Measurements from ENCODE around the gene SYT6. TPM values are rescaled to one million over a fixed set of nuclear protein-coding genes. Genes with fewer than 3 reads are reported as not detected.

Gene SYT6
- total RNA-seq, 1 experiment from 2014 or later = 54.2 TPM

DNA sequence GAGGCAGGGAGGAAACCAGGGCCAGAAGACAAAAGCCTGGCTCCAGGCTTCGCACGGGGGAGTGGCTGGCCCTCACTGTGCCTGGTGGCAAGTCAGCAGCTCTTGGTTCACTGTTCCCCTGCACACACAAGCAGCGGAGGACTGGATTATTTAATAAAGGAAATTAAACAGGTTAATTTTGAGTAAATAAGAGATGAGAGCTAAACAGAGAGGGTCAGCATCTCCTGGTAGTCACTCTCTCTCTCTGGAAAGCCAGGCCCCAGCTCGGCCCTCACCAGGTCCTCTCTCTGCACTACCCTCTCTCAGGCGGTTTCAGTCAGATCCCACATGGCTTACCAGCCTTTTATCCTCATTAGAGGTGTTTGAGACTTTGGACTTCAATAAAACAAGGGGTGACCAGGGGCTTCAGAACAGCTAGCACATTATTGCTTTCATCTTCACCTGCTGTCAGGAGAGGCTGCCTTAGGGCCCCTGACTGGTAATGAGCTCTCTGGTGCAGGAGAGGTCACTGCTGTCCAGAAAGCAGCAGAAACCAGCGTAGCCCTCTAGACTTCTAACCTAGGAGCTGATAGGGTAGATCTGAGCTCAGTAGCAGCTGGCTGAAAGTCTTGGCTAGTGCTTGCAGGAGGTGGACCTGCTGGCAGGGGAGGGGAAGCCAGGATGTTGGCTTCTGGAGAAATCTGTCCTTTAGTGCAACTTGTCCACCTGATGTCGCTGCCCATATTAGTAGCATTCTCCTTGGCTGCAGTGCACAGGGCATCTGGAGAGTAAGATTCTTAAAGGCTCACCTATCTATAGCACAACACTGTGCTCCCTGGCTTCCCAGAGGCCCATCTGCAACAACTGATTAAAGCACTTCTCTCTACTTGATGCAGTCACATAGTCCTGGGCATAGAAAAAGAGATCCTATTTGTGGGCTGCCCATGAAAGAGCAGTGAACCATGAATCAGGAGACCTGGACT is 45.9 kb downstream of the SYT6 start:
- DNase-seq (ENCODE audit: low spot score) (no peak), ATAC-seq (peak; percentile 11; the same call in 1 of the 2 replicates)
- H3K27ac Mint-ChIP-seq = no peak overlapping the region
- peaks cover 62% of the 10 kb centered on the region for H3K36me3 Mint-ChIP-seq
- ChIA-PET POLR2A (interaction anchor here (0.6 kb wide), 1 partner anchor 202 kb away, joined by 4 read pairs; no protein-coding TSS in a partner anchor), CTCF (interaction anchor here (0.6 to 3.5 kb wide), 12 partner anchors 11 to 180 kb away, joined by 3 to 15 read pairs (median 4); partner anchors contain the start of genes OLFML3 and SYT6)
- no peaks in the 10 kb centered on the region for H3K27me3 Mint-ChIP-seq (ENCODE audit: low read depth)
- H3K9me3 Mint-ChIP-seq = no peaks in the 10 kb centered on the region
- H3K4me3 Mint-ChIP-seq = no peak overlapping the region
- TF ChIP-seq ZNF512 (CRISPR knock-in tag; IDR thresholded peaks at IDR 0.05; ENCODE audit: borderline replicate concordance) (no peak), NR2C2 (CRISPR knock-in tag; IDR thresholded peaks at IDR 0.05) (no peak), RELA (CRISPR knock-in tag; IDR thresholded peaks at IDR 0.05; ENCODE audit: borderline replicate concordance) (no peak), CREM (CRISPR knock-in tag; IDR thresholded peaks at IDR 0.05) (no peak), OVOL2 (CRISPR knock-in tag; IDR thresholded peaks at IDR 0.05; ENCODE audit: borderline replicate concordance) (no peak), ESRRA (CRISPR knock-in tag; IDR thresholded peaks at IDR 0.05; ENCODE audit: borderline replicate concordance) (no peak), ETV6 (CRISPR knock-in tag; IDR thresholded peaks at IDR 0.05) (no peak), ZNF423 (CRISPR knock-in tag; IDR thresholded peaks at IDR 0.05) (no peak), ZNF671 (CRISPR knock-in tag; IDR thresholded peaks at IDR 0.05) (no peak), NR3C1 (CRISPR knock-in tag; conservative IDR thresholded peaks at IDR 0.05; ENCODE audit: low read depth) (no peak)
- TF ChIP-seq, protein P1, sequence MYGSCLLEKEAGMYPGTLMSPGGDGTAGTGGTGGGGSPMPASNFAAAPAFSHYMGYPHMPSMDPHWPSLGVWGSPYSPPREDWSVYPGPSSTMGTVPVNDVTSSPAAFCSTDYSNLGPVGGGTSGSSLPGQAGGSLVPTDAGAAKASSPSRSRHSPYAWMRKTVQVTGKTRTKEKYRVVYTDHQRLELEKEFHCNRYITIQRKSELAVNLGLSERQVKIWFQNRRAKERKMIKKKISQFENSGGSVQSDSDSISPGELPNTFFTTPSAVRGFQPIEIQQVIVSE (CRISPR knock-in tag; IDR thresholded peaks at IDR 0.05; ENCODE audit: borderline replicate concordance) = no peak
- TF ChIP-seq, protein P2, sequence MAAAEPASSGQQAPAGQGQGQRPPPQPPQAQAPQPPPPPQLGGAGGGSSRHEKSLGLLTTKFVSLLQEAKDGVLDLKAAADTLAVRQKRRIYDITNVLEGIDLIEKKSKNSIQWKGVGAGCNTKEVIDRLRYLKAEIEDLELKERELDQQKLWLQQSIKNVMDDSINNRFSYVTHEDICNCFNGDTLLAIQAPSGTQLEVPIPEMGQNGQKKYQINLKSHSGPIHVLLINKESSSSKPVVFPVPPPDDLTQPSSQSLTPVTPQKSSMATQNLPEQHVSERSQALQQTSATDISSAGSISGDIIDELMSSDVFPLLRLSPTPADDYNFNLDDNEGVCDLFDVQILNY (CRISPR knock-in tag; IDR thresholded peaks at IDR 0.05) = no peak
- TF ChIP-seq, protein P3, sequence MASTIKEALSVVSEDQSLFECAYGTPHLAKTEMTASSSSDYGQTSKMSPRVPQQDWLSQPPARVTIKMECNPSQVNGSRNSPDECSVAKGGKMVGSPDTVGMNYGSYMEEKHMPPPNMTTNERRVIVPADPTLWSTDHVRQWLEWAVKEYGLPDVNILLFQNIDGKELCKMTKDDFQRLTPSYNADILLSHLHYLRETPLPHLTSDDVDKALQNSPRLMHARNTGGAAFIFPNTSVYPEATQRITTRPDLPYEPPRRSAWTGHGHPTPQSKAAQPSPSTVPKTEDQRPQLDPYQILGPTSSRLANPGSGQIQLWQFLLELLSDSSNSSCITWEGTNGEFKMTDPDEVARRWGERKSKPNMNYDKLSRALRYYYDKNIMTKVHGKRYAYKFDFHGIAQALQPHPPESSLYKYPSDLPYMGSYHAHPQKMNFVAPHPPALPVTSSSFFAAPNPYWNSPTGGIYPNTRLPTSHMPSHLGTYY (CRISPR knock-in tag; IDR thresholded peaks at IDR 0.05) = no peak
- H3K4me1 Mint-ChIP-seq = peaks cover 65% of the 10 kb centered on the region

DNA sequence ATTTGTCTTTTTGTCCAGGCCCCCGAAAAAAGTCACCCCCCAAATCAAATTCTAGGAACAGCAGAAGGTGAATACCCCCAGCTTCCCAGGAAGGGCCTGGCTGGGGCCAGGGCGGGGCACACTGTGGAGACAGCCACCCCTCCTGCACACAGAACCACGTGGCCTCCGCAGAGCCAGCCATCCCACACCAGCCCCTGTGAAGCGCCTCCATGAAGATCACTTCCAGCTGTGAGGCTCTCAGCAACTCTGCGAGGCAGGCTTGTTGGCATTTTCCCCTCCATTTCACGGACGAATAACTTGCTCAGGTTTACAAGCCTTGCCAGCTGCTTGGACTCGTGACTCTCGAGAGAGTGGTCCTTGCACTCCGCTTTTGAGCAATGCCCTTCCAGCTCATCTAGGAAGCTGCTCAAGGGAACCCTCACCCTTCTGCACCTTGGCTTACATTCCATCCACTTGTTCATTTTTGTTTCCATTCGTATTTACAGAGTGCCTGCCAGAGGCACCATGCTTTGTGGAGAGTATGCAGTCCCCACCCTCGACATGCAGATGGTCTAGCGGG is 48.2 kb downstream of the SYT6 start:
- ChIA-PET POLR2A (no interaction called here), CTCF (interaction anchor here (0.6 to 3.5 kb wide), 14 partner anchors 14 to 241 kb away, joined by 3 to 15 read pairs (median 4); partner anchors contain the start of gene OLFML3)
- peaks cover 62% of the 10 kb centered on the region for H3K36me3 Mint-ChIP-seq
- peak overlapping the region; percentile 22 for H3K27ac Mint-ChIP-seq
- ATAC-seq = peak; percentile 53
- DNase-seq (ENCODE audit: low spot score) = no peak
- H3K9me3 Mint-ChIP-seq = no peaks in the 10 kb centered on the region
- H3K27me3 Mint-ChIP-seq (ENCODE audit: low read depth) = no peaks in the 10 kb centered on the region
- H3K4me3 Mint-ChIP-seq = no peak overlapping the region
- peaks cover 53% of the 10 kb centered on the region for H3K4me1 Mint-ChIP-seq
- TF ChIP-seq CREB1 (CRISPR knock-in tag; IDR thresholded peaks at IDR 0.05) = no peak
- no peak for TF ChIP-seq ELF4 (CRISPR knock-in tag; IDR thresholded peaks at IDR 0.05; ENCODE audit: low read depth)
- TF ChIP-seq GTF2I (CRISPR knock-in tag; conservative IDR thresholded peaks at IDR 0.05) = no peak
- TF ChIP-seq SP1 (CRISPR knock-in tag; conservative IDR thresholded peaks at IDR 0.05) = no peak
- no peak for TF ChIP-seq ETV6 (CRISPR knock-in tag; IDR thresholded peaks at IDR 0.05)
- TF ChIP-seq, protein P4, sequence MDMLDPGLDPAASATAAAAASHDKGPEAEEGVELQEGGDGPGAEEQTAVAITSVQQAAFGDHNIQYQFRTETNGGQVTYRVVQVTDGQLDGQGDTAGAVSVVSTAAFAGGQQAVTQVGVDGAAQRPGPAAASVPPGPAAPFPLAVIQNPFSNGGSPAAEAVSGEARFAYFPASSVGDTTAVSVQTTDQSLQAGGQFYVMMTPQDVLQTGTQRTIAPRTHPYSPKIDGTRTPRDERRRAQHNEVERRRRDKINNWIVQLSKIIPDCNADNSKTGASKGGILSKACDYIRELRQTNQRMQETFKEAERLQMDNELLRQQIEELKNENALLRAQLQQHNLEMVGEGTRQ (CRISPR knock-in tag; IDR thresholded peaks at IDR 0.05) = peak; percentile 36; the same call in 1 of the 2 replicates
- TF ChIP-seq, protein P5, sequence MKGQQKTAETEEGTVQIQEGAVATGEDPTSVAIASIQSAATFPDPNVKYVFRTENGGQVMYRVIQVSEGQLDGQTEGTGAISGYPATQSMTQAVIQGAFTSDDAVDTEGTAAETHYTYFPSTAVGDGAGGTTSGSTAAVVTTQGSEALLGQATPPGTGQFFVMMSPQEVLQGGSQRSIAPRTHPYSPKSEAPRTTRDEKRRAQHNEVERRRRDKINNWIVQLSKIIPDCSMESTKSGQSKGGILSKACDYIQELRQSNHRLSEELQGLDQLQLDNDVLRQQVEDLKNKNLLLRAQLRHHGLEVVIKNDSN (CRISPR knock-in tag; IDR thresholded peaks at IDR 0.05) = peak; percentile 39; the same call in 1 of the 2 replicates
- no peak for TF ChIP-seq RORB (CRISPR knock-in tag; IDR thresholded peaks at IDR 0.05)
- no peak for TF ChIP-seq NFE2L1 (CRISPR knock-in tag; IDR thresholded peaks at IDR 0.05)
- TF ChIP-seq NFATC4 (CRISPR knock-in tag; IDR thresholded peaks at IDR 0.05) = no peak
- TF ChIP-seq ZNF219 (CRISPR knock-in tag; IDR thresholded peaks at IDR 0.05; ENCODE audit: borderline replicate concordance) = no peak
- no peak for TF ChIP-seq MLX (CRISPR knock-in tag; IDR thresholded peaks at IDR 0.05)
